Measurements from ENCODE around the gene SEC22A. TPM values are rescaled to one million over a fixed set of nuclear protein-coding genes. Genes with fewer than 3 reads are reported as not detected.

Gene SEC22A
- total and polyA plus RNA-seq, 4 donors: 10.2 to 17.3 (median 13.6) TPM

DNA sequence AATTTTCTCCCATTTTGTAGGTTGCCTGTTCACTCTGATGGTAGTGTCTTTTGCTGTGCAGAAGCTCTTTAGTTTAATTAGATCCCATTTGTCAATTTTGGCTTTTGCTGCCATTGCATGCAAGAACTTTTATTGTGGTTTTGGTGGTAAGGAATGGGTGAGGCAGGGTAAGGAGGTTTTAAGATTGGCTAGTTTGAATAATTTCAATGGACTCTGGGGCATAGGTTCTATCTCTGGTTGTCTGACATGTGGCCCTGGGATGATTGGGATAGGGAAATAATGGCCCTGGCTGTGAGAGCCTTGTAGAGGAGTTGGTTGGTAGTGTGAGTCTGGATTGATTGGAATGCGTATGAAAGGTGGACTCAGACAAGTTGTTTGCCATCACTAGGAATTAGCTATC, 38.0 kb downstream of the SEC22A start:
- no peaks in the 10 kb centered on the region for H3K36me3 ChIP-seq (ENCODE audit: control insufficient read depth in 1 of 2, insufficient read depth in 2 of 2, low read length in 1 of 2)
- ATAC-seq (ENCODE audit: low FRiP score) (no peak), DNase-seq (no peak)
- H3K27me3 ChIP-seq (ENCODE audit: control insufficient read depth in 1 of 2, insufficient read depth in 2 of 2, low read length in 1 of 2): no peaks in the 10 kb centered on the region
- H3K4me3 ChIP-seq (ENCODE audit: low read length in 2 of 2): no peak overlapping the region
- no peak overlapping the region for H3K27ac ChIP-seq (ENCODE audit: low read depth in 1 of 2, low read length in 2 of 2)
- intact Hi-C loops (cut with DNase I): no loop called here
- whole genome bisulfite sequencing, 2 donors: 96 to 99% methylated on average over 1 of the region's 1 CpG
- H3K4me1 ChIP-seq (ENCODE audit: control insufficient read depth in 1 of 2, insufficient read depth in 2 of 2, low read length in 2 of 2): no peaks in the 10 kb centered on the region
- H3K9me3 ChIP-seq (ENCODE audit: control insufficient read depth, low read length): no peaks in the 10 kb centered on the region

- WGBS, 2 donors: 57 to 61% methylated on average over 4 of the region's 4 CpGs
- Histone ChIP-seq H3K4me1 (ENCODE audit: control insufficient read depth in 1 of 2, insufficient read depth in 2 of 2, low read length in 2 of 2) (no peaks in the 10 kb centered on the region), H3K4me3 (ENCODE audit: low read length in 2 of 2) (no peak overlapping the region), H3K27ac (ENCODE audit: low read depth in 1 of 2, low read length in 2 of 2) (no peak overlapping the region), H3K36me3 (ENCODE audit: control insufficient read depth in 1 of 2, insufficient read depth in 2 of 2, low read length in 1 of 2) (peaks cover 0 to 1% of the 10 kb centered on the region in 2 donors), H3K9me3 (ENCODE audit: control insufficient read depth, low read length) (no peaks in the 10 kb centered on the region), H3K27me3 (ENCODE audit: control insufficient read depth in 1 of 2, insufficient read depth in 2 of 2, low read length in 1 of 2) (no peaks in the 10 kb centered on the region)
- no peak for DNase-seq
- intact Hi-C loops (cut with DNase I): no loop called here
- no peak for ATAC-seq (ENCODE audit: low FRiP score)
Observed at GRCh38 chr3:123244128-123244527, 42.4 kb downstream of the SEC22A start.

- Histone ChIP-seq H3K9me3 (ENCODE audit: control insufficient read depth, low read length) (no peaks in the 10 kb centered on the region), H3K27ac (ENCODE audit: low read depth in 1 of 2, low read length in 2 of 2) (peak overlapping the region in 1 of 2 donors; percentile 36), H3K4me1 (ENCODE audit: control insufficient read depth in 1 of 2, insufficient read depth in 2 of 2, low read length in 2 of 2) (no peaks in the 10 kb centered on the region), H3K27me3 (ENCODE audit: control insufficient read depth in 1 of 2, insufficient read depth in 2 of 2, low read length in 1 of 2) (no peaks in the 10 kb centered on the region), H3K4me3 (ENCODE audit: low read length in 2 of 2) (no peak overlapping the region), H3K36me3 (ENCODE audit: control insufficient read depth in 1 of 2, insufficient read depth in 2 of 2, low read length in 1 of 2) (peaks cover 0 to 2% of the 10 kb centered on the region in 2 donors)
- intact Hi-C loops (cut with DNase I): no loop called here
- ATAC-seq (ENCODE audit: low FRiP score): no peak
- DNase-seq: no peak
- 7 to 10% methylated on average over 3 of the region's 3 CpGs for WGBS, 2 donors
Observed at GRCh38 chr3:123246866-123247265, 45.1 kb downstream of the SEC22A start.

- intact Hi-C loops (cut with DNase I): loop anchor here (5.0 to 10.0 kb wide), 2 partner anchors 221 to 229 kb away; partner anchors contain the start of gene SEMA5B (in 1 of the 2)
- 49 to 73% methylated on average over 2 of the region's 2 CpGs for WGBS, 2 donors
- H3K27me3 ChIP-seq (ENCODE audit: control insufficient read depth in 1 of 2, insufficient read depth in 2 of 2, low read length in 1 of 2): no peaks in the 10 kb centered on the region
- H3K4me1 ChIP-seq (ENCODE audit: control insufficient read depth in 1 of 2, insufficient read depth in 2 of 2, low read length in 2 of 2): no peaks in the 10 kb centered on the region
- no peak overlapping the region for H3K27ac ChIP-seq (ENCODE audit: low read depth in 1 of 2, low read length in 2 of 2)
- H3K9me3 ChIP-seq (ENCODE audit: control insufficient read depth, low read length): no peaks in the 10 kb centered on the region
- ATAC-seq (ENCODE audit: low FRiP score) (no peak), DNase-seq (no peak)
- no peak overlapping the region for H3K4me3 ChIP-seq (ENCODE audit: low read length in 2 of 2)
- no peaks in the 10 kb centered on the region for H3K36me3 ChIP-seq (ENCODE audit: control insufficient read depth in 1 of 2, insufficient read depth in 2 of 2, low read length in 1 of 2)
Observed at GRCh38 chr3:123256256-123256655, 54.5 kb downstream of the SEC22A start.

DNA sequence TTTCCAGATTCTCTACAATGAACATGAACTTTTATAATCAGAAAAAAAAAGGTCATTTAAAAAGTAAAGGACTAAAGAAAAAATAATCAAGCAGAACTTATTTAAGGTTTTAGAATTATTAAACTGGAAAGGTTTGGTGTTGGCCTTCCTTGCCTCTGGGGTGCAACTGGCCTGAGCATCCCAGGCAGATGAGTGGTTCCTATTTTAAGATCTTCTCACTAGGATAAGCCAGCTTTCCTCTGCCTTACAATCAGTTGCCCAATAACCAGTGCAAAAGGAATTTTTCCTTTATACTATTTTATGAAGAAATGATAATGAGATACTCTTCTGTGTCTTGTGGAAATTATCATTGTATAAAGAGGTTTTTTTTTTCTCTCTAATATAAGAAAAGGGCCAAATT, 56.6 kb downstream of the SEC22A start:
- Histone ChIP-seq H3K27ac (ENCODE audit: low read depth in 1 of 2, low read length in 2 of 2) (no peak overlapping the region), H3K36me3 (ENCODE audit: control insufficient read depth in 1 of 2, insufficient read depth in 2 of 2, low read length in 1 of 2) (no peaks in the 10 kb centered on the region), H3K4me1 (ENCODE audit: control insufficient read depth in 1 of 2, insufficient read depth in 2 of 2, low read length in 2 of 2) (no peaks in the 10 kb centered on the region), H3K4me3 (ENCODE audit: low read length in 2 of 2) (no peak overlapping the region), H3K9me3 (ENCODE audit: control insufficient read depth, low read length) (no peaks in the 10 kb centered on the region), H3K27me3 (ENCODE audit: control insufficient read depth in 1 of 2, insufficient read depth in 2 of 2, low read length in 1 of 2) (no peaks in the 10 kb centered on the region)
- intact Hi-C loops (cut with DNase I): loop anchor here (2.0 to 10.0 kb wide), 3 partner anchors 224 to 316 kb away; partner anchors contain the start of gene SEMA5B (in 1 of the 2)
- ATAC-seq (ENCODE audit: low FRiP score): no peak
- no peak for DNase-seq

DNA sequence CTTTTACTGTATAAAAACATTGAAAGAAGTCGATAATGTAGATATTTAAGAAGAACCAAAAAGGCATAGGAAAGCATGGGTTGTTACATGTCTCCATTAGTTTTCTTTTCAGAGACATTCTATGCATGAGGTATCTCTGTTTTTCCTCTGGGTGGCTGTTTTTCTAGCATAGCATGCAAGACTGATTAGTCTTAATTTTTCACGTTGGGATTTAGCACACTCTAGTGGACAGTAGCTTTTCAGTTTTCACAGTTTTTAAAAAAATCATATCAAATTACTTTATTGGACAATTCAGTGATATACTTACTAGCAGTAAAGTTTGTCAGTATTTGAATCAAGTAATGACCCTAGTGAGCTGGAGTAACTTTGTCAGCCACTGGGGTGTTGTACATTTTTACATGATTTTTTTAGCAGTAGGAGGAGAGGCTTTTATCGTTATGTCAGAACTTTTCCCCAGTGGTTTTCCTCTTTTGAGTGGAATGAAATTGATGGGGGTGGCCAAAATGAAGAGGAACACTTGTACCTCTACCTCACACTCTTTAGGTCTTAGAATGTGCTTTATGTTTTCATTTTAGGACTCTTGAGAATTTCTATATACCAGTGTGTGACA, 57.2 kb downstream of the SEC22A start:
- Histone ChIP-seq H3K27me3 (ENCODE audit: control insufficient read depth in 1 of 2, insufficient read depth in 2 of 2, low read length in 1 of 2) (no peaks in the 10 kb centered on the region), H3K27ac (ENCODE audit: low read depth in 1 of 2, low read length in 2 of 2) (no peak overlapping the region), H3K36me3 (ENCODE audit: control insufficient read depth in 1 of 2, insufficient read depth in 2 of 2, low read length in 1 of 2) (no peaks in the 10 kb centered on the region), H3K4me1 (ENCODE audit: control insufficient read depth in 1 of 2, insufficient read depth in 2 of 2, low read length in 2 of 2) (no peaks in the 10 kb centered on the region), H3K9me3 (ENCODE audit: control insufficient read depth, low read length) (no peaks in the 10 kb centered on the region), H3K4me3 (ENCODE audit: low read length in 2 of 2) (no peak overlapping the region)
- 18 to 24% methylated on average over 3 of the region's 3 CpGs for WGBS, 2 donors
- ATAC-seq (ENCODE audit: low FRiP score) (no peak), DNase-seq (no peak)
- intact Hi-C loops (cut with DNase I): loop anchor here (2.0 to 10.0 kb wide), 3 partner anchors 224 to 316 kb away; partner anchors contain the start of gene SEMA5B (in 1 of the 2)

DNA sequence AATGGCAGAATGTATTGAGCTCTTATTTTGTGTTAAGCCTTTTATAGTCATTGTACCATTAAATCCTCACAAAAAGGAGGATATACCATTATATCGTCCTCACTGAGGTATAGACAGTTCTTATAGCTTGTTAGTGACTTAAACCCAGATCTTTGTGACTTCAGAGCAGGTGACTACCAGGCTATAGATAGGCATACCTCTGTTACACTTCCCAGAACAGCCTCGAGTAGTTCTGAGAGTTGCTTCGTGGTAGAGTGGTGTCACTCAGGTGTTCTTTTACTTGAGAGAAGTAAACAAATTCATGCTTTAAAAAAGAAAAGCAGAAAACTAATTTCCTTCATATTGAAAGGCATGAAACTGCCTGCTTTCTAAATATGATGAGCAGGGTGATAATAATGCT, 59.9 kb downstream of the SEC22A start:
- Histone ChIP-seq H3K36me3 (ENCODE audit: control insufficient read depth in 1 of 2, insufficient read depth in 2 of 2, low read length in 1 of 2) (no peaks in the 10 kb centered on the region), H3K27ac (ENCODE audit: low read depth in 1 of 2, low read length in 2 of 2) (no peak overlapping the region), H3K27me3 (ENCODE audit: control insufficient read depth in 1 of 2, insufficient read depth in 2 of 2, low read length in 1 of 2) (no peaks in the 10 kb centered on the region), H3K4me1 (ENCODE audit: control insufficient read depth in 1 of 2, insufficient read depth in 2 of 2, low read length in 2 of 2) (no peaks in the 10 kb centered on the region), H3K4me3 (ENCODE audit: low read length in 2 of 2) (no peak overlapping the region), H3K9me3 (ENCODE audit: control insufficient read depth, low read length) (no peaks in the 10 kb centered on the region)
- ATAC-seq (ENCODE audit: low FRiP score) (no peak), DNase-seq (no peak)
- intact Hi-C loops (cut with DNase I): no loop called here
- WGBS, 2 donors: 81 to 83% methylated on average over 3 of the region's 3 CpGs

GRCh38 chr3:123262226-123262625, 60.5 kb downstream of the SEC22A start:
- Histone ChIP-seq H3K9me3 (ENCODE audit: control insufficient read depth, low read length) (no peaks in the 10 kb centered on the region), H3K4me3 (ENCODE audit: low read length in 2 of 2) (no peak overlapping the region), H3K36me3 (ENCODE audit: control insufficient read depth in 1 of 2, insufficient read depth in 2 of 2, low read length in 1 of 2) (no peaks in the 10 kb centered on the region), H3K4me1 (ENCODE audit: control insufficient read depth in 1 of 2, insufficient read depth in 2 of 2, low read length in 2 of 2) (no peaks in the 10 kb centered on the region), H3K27ac (ENCODE audit: low read depth in 1 of 2, low read length in 2 of 2) (no peak overlapping the region), H3K27me3 (ENCODE audit: control insufficient read depth in 1 of 2, insufficient read depth in 2 of 2, low read length in 1 of 2) (no peaks in the 10 kb centered on the region)
- intact Hi-C loops (cut with DNase I): no loop called here
- no peak for ATAC-seq (ENCODE audit: low FRiP score)
- 78 to 84% methylated on average over 2 of the region's 2 CpGs for WGBS, 2 donors
- DNase-seq: no peak

DNA sequence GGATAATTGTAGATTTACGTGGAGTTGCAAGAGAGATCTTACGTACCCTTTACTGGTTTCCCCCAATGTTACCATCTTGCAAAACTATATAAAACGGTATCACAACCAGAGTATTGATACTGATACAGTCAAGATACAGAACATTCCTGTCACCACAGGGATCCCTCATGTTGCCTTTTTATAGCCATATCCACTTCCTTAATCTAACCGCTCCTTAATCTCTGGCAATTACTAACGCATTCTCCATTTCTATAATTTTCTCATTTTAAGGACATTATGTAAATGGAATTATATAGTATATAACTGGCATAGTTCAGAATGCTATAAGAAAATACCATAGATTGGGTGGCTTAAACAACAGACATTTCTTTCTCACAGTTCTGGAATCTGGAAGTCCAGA, 61.1 kb downstream of the SEC22A start:
- WGBS, 2 donors: 83 to 89% methylated on average over 5 of the region's 5 CpGs
- H3K27me3 ChIP-seq (ENCODE audit: control insufficient read depth in 1 of 2, insufficient read depth in 2 of 2, low read length in 1 of 2): no peaks in the 10 kb centered on the region
- intact Hi-C loops (cut with DNase I): no loop called here
- H3K27ac ChIP-seq (ENCODE audit: low read depth in 1 of 2, low read length in 2 of 2): no peak overlapping the region
- H3K4me1 ChIP-seq (ENCODE audit: control insufficient read depth in 1 of 2, insufficient read depth in 2 of 2, low read length in 2 of 2): no peaks in the 10 kb centered on the region
- H3K9me3 ChIP-seq (ENCODE audit: control insufficient read depth, low read length): no peaks in the 10 kb centered on the region
- no peak for ATAC-seq (ENCODE audit: low FRiP score)
- no peak overlapping the region for H3K4me3 ChIP-seq (ENCODE audit: low read length in 2 of 2)
- no peak for DNase-seq
- no peaks in the 10 kb centered on the region for H3K36me3 ChIP-seq (ENCODE audit: control insufficient read depth in 1 of 2, insufficient read depth in 2 of 2, low read length in 1 of 2)
